NCI-H524 treated with DMSO at 0.1 percent for 48 hours (cell line): Measurements from ENCODE around the gene LGR4.
"Not testable (repeated sequence)": the region's sequence is repeated elsewhere in the genome, so short reads cannot be mapped to it uniquely, and the experiment has no call there.

ENCODE experiments used
- DNase-seq: peaks from one replicate; lab custom pipeline; 2025; lab: John Stamatoyannopoulos, UW

The LGR4 gene

GRCh38 chr11:27348340-27348873, 124.2 kb downstream of the LGR4 start:
- DNase-seq: no peak

- no peak for DNase-seq
Measured at GRCh38 chr11:27347359-27348339, 124.9 kb downstream of the LGR4 start.

GRCh38 chr11:27339941-27340340, 132.6 kb downstream of the LGR4 start:
- DNase-seq: no peak

GRCh38 chr11:27334764-27335163, 137.8 kb downstream of the LGR4 start:
- DNase-seq: not testable (repeated sequence)

GRCh38 chr11:27331981-27332380, 140.6 kb downstream of the LGR4 start:
- no peak for DNase-seq

- DNase-seq: no peak
Measured at GRCh38 chr11:27330633-27331270, 141.8 kb downstream of the LGR4 start.

- DNase-seq: no peak
Measured at GRCh38 chr11:27329867-27330632, 142.5 kb downstream of the LGR4 start.

GRCh38 chr11:27328614-27329013, 144.0 kb downstream of the LGR4 start:
- DNase-seq: no peak

GRCh38 chr11:27327064-27327463, 145.5 kb downstream of the LGR4 start:
- not testable (repeated sequence) for DNase-seq

GRCh38 chr11:27322196-27322595, 150.4 kb downstream of the LGR4 start:
- not testable (repeated sequence) for DNase-seq

- not testable (repeated sequence) for DNase-seq
Measured at GRCh38 chr11:27321340-27321739, 151.2 kb downstream of the LGR4 start.

GRCh38 chr11:27319072-27319471, 153.5 kb downstream of the LGR4 start:
- DNase-seq: no peak

GRCh38 chr11:27317751-27318150, 154.8 kb downstream of the LGR4 start:
- DNase-seq: no peak
